ENCODE measurements around the gene GPC5. TPM values are rescaled to one million over a fixed set of nuclear protein-coding genes. Genes with fewer than 3 reads are reported as not detected.

Gene GPC5
- total and polyA plus RNA-seq, 10 donors = 0.04 to 0.83 (median 0.26) TPM; not detected in 3

GRCh38 chr13:92297971-92298942, 899.8 kb downstream of the GPC5 start:
- Histone ChIP-seq H3K36me3 (no peaks in the 10 kb centered on the region), H3K27me3 (replicated peaks in 1 of 7) (no peaks in the 10 kb centered on the region), H3K4me3 (no peak overlapping the region), H3K4me1 (no peaks in the 10 kb centered on the region), H3K27ac (no peak overlapping the region), H3K9me3 (peaks cover 0 to 30% (median 7%) of the 10 kb centered on the region in 8 donors)
- no peak for DNase-seq
- 85 to 90% (median 88%) methylated on average over 22 of the region's 22 CpGs for WGBS, 5 donors
- TF ChIP-seq POLR2AphosphoS5 (IDR thresholded peaks at IDR 0.05) (no peak), CTCF (IDR thresholded peaks at IDR 0.05 in 8 of 11, conservative IDR thresholded peaks at IDR 0.05 in 3 of 11) (no peak), POLR2A (IDR thresholded peaks at IDR 0.05) (no peak)
- intact Hi-C loops (cut with DNase I; ENCODE audit: low total_unique reads) = no loop called here

- Histone ChIP-seq H3K36me3 (no peaks in the 10 kb centered on the region), H3K4me1 (no peaks in the 10 kb centered on the region), H3K9me3 (peaks cover 0 to 20% (median 2%) of the 10 kb centered on the region in 8 donors), H3K27me3 (replicated peaks in 1 of 7) (no peaks in the 10 kb centered on the region), H3K4me3 (no peak overlapping the region), H3K27ac (no peak overlapping the region)
- 74 to 89% (median 82%) methylated on average over 1 of the region's 1 CpG for WGBS, 5 donors
- TF ChIP-seq POLR2A (IDR thresholded peaks at IDR 0.05) (no peak), POLR2AphosphoS5 (IDR thresholded peaks at IDR 0.05) (no peak), CTCF (IDR thresholded peaks at IDR 0.05 in 8 of 11, conservative IDR thresholded peaks at IDR 0.05 in 3 of 11) (no peak)
- no peak for DNase-seq
- intact Hi-C loops (cut with DNase I; ENCODE audit: low total_unique reads) = no loop called here
These were observed 902.2 kb downstream of the GPC5 start for GRCh38 chr13:92300651-92301050.

GRCh38 chr13:92303428-92303827, 905.0 kb downstream of the GPC5 start:
- Histone ChIP-seq H3K4me3 (no peak overlapping the region), H3K27ac (no peak overlapping the region), H3K9me3 (peaks cover 0 to under 1% (median 0%) of the 10 kb centered on the region in 8 donors), H3K4me1 (no peaks in the 10 kb centered on the region), H3K27me3 (replicated peaks in 1 of 7) (no peaks in the 10 kb centered on the region), H3K36me3 (no peaks in the 10 kb centered on the region)
- WGBS, 5 donors = 37 to 60% (median 48%) methylated on average over 1 of the region's 1 CpG
- TF ChIP-seq CTCF (IDR thresholded peaks at IDR 0.05 in 8 of 11, conservative IDR thresholded peaks at IDR 0.05 in 3 of 11) (no peak), POLR2A (IDR thresholded peaks at IDR 0.05) (no peak), POLR2AphosphoS5 (IDR thresholded peaks at IDR 0.05) (no peak)
- DNase-seq = no peak
- intact Hi-C loops (cut with DNase I; ENCODE audit: low total_unique reads) = no loop called here

GRCh38 chr13:92307752-92308151, 909.3 kb downstream of the GPC5 start:
- no peaks in the 10 kb centered on the region for H3K27me3 ChIP-seq (replicated peaks in 1 of 7)
- TF ChIP-seq POLR2A (IDR thresholded peaks at IDR 0.05) (no peak), CTCF (IDR thresholded peaks at IDR 0.05 in 8 of 11, conservative IDR thresholded peaks at IDR 0.05 in 3 of 11) (no peak), POLR2AphosphoS5 (IDR thresholded peaks at IDR 0.05) (no peak)
- no peak for DNase-seq
- intact Hi-C loops (cut with DNase I; ENCODE audit: low total_unique reads) = no loop called here
- H3K4me3 ChIP-seq = no peak overlapping the region
- H3K9me3 ChIP-seq = peaks cover 0 to 4% (median 0%) of the 10 kb centered on the region in 8 donors
- no peak overlapping the region for H3K27ac ChIP-seq
- no peaks in the 10 kb centered on the region for H3K36me3 ChIP-seq
- 57 to 91% (median 64%) methylated on average over 2 of the region's 2 CpGs for WGBS, 5 donors
- H3K4me1 ChIP-seq = no peaks in the 10 kb centered on the region

Measured in spleen (tissue), 11 donors.